OCI-LY3 (cell line): ENCODE results near the gene AGBL1.
"Not testable (repeated sequence)": the region's sequence is repeated elsewhere in the genome, so short reads cannot be mapped to it uniquely, and the experiment has no call there.

Source experiments
- H2AFZ ChIP-seq: fragments of 200-600, 300-600 bp; shearing (Covaris generic); 2 replicates; pipeline ENCODE4 v1.6.0; 2014; ENCODE audit warnings: antibody characterized with exemption, low read depth, low read length
- H3K27ac ChIP-seq: fragments of 200-600, 300-600 bp; sonication (generic); 2 replicates; pipeline ENCODE4 v1.5.1; 2014; ENCODE audit warnings: mild to moderate bottlenecking, low read length, moderate library complexity, mixed read lengths
- H3K27me3 ChIP-seq: fragments of 200-600, 300-600 bp; sonication (generic); 2 replicates; pipeline ENCODE4 v1.6.1; 2014; ENCODE audit warnings: low read depth, low read length, mixed read lengths
- H3K36me3 ChIP-seq: fragments of 200-600, 300-600 bp; sonication (generic); replicated peaks from 2 replicates; pipeline ENCODE3; 2014; ENCODE audit warnings: low read depth, low read length, mixed read lengths
- H3K4me1 ChIP-seq: fragments of 300-600, 200-600 bp; sonication (generic); 2 replicates; pipeline ENCODE4 v1.6.1; 2014; ENCODE audit warnings: low read length, mixed read lengths
- H3K4me2 ChIP-seq: fragments of 200-600, 300-600 bp; sonication (generic); 2 replicates; pipeline ENCODE4 v1.6.1; 2014; ENCODE audit warnings: low read length, mixed read lengths
- H3K4me3 ChIP-seq: fragments of 300-600, 200-600 bp; sonication (generic); 2 replicates; pipeline ENCODE4 v1.5.1; 2014; ENCODE audit warnings: antibody characterized with exemption, mild to moderate bottlenecking, low read length, moderate library complexity
- H3K79me2 ChIP-seq: fragments of 300-600, 200-600 bp; shearing (Covaris generic); 2 replicates; pipeline ENCODE4 v1.6.1; 2014; ENCODE audit warnings: mild to moderate bottlenecking, low read length, mixed read lengths
- H3K9ac ChIP-seq: fragments of 300-600, 200-600 bp; shearing (Covaris generic); 2 replicates; pipeline ENCODE4 v1.6.0; 2014; ENCODE audit warnings: mild to moderate bottlenecking, low read length, moderate library complexity
- H3K9me3 ChIP-seq: fragments of 200-600, 300-600 bp; shearing (Covaris generic); 2 replicates; pipeline ENCODE4 v1.6.1; 2014; ENCODE audit warnings: low read length, mixed read lengths; ENCODE audit not compliant: insufficient read depth
- H4K20me1 ChIP-seq: fragments of 200-600, 300-600 bp; sonication (generic); 2 replicates; pipeline ENCODE4 v1.6.1; 2016; ENCODE audit warnings: low read length, mixed read lengths; ENCODE audit not compliant: insufficient read depth
- EZH2phosphoT487 ChIP-seq: fragments of 200-600 bp; shearing (Covaris generic); IDR thresholded peaks from 2 replicates; pipeline ENCODE4 v1.6.1; 2018; ENCODE audit warnings: antibody characterized with exemption, mixed run types, low read depth
- TF ChIP-seq, protein P1 (sequence below): fragments of 200-600, 300-600 bp; sonication (generic); IDR thresholded peaks from 2 replicates; pipeline ENCODE4 v1.5.1; 2014; ENCODE audit warnings: antibody characterized with exemption, low read length, low read depth

Gene AGBL1

DNA sequence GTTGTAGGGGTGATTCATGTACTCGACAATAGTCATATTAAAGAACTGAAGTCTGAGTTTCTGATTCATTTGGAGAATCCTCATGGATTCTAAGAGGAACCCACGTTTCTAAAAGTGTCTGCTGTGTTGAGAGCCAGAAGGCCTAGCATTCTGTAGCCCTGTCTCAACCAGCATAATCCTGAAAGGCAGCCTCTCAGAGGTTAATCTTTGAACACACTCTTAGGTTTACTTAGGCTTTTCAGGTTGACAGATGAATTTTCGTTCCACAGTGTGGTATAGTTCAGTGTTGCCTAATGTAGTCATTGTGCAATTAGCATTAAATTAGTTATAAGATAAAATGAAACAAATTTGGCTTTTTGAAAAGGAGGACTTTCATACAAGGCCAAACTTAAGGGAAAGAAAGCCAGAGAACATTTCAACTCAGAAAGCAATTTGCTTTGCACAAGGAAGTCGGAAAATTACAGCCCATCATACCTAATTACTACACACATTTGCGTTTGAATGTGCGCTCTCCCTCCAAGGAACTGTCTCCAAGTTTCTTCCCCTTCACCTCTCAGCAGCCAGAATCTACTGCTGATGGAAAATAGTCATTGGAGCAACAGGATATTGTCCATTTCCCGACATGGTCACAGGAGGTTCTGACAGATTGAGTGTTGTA, 42.0 kb downstream of the AGBL1 start:
- Histone ChIP-seq H3K27me3 (peaks cover 29% of the 10 kb centered on the region), H3K79me2 (no peaks in the 10 kb centered on the region), H3K36me3 (no peaks in the 10 kb centered on the region), H3K9ac (no peak overlapping the region), H4K20me1 (no peaks in the 10 kb centered on the region), H3K4me1 (no peaks in the 10 kb centered on the region), H2AFZ (no peak overlapping the region), H3K9me3 (no peaks in the 10 kb centered on the region), H3K27ac (no peak overlapping the region), H3K4me2 (no peak overlapping the region), H3K4me3 (no peak overlapping the region)
- no peak for TF ChIP-seq EZH2phosphoT487
- TF ChIP-seq, protein P1, sequence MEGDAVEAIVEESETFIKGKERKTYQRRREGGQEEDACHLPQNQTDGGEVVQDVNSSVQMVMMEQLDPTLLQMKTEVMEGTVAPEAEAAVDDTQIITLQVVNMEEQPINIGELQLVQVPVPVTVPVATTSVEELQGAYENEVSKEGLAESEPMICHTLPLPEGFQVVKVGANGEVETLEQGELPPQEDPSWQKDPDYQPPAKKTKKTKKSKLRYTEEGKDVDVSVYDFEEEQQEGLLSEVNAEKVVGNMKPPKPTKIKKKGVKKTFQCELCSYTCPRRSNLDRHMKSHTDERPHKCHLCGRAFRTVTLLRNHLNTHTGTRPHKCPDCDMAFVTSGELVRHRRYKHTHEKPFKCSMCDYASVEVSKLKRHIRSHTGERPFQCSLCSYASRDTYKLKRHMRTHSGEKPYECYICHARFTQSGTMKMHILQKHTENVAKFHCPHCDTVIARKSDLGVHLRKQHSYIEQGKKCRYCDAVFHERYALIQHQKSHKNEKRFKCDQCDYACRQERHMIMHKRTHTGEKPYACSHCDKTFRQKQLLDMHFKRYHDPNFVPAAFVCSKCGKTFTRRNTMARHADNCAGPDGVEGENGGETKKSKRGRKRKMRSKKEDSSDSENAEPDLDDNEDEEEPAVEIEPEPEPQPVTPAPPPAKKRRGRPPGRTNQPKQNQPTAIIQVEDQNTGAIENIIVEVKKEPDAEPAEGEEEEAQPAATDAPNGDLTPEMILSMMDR = no peak

DNA sequence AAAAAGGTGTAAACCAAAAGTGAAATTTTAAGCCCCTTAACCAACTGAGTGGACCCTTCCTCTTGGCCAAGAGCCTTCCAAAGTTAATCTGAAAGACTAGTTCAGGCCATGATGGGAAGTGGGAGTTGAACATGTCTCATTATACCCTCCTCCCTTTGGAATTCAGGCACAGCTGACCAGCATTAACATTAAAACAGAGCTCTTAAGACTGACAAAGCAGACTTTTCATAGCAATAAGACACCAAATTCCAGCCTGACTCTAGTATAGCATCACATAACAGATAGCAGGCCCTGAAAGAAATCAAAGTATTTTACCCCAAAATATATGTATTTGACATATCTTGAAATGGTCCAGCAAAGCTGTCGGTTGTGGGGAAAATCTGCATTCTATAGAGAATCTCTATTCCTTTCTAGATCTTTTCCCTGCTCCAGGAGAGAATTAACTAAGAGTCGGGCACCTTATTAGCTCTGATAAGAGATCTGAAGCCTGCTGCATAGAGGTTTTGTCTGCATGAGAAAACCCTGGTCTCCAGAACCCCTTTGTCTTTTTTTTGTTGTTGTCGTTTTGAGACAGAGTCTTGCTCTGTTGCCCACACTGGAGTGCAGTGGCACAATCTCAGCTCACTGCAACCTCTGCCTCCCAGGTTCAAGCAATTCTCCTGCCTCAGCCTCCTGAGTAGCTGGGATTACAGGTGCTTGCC, 43.2 kb downstream of the AGBL1 start:
- peaks cover 18% of the 10 kb centered on the region for H3K27me3 ChIP-seq
- not testable (repeated sequence) for H3K36me3 ChIP-seq, H3K4me2 ChIP-seq, H3K79me2 ChIP-seq, H3K4me1 ChIP-seq, H3K9ac ChIP-seq, H2AFZ ChIP-seq, H4K20me1 ChIP-seq, H3K4me3 ChIP-seq, H3K9me3 ChIP-seq, H3K27ac ChIP-seq

DNA sequence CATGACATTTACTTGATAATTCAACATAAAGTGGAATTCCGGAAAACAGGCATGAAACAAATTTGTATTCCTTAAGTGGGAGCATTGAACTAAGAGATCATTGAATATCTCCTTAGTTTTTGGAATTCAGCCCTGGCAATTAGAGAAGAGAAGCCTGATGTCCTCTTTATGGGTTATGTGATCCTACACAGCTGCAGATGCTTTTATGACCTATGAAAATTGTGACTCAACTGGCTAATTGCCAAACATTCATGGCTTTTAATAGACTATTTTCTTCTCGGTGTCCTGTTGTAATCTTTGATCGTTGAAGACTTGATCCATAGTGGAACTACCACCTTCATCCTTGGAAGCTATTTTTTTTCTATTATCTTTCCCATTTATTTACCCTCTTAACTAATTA, 46.1 kb downstream of the AGBL1 start:
- Histone ChIP-seq H3K36me3 (no peaks in the 10 kb centered on the region), H3K79me2 (no peaks in the 10 kb centered on the region), H3K4me3 (no peak overlapping the region), H3K27me3 (peaks cover 19% of the 10 kb centered on the region), H3K9me3 (no peaks in the 10 kb centered on the region), H3K27ac (no peak overlapping the region), H3K4me2 (no peak overlapping the region), H3K4me1 (no peaks in the 10 kb centered on the region), H4K20me1 (no peaks in the 10 kb centered on the region), H2AFZ (no peak overlapping the region), H3K9ac (no peak overlapping the region)
- no peak for TF ChIP-seq EZH2phosphoT487
- TF ChIP-seq, protein P1 = no peak

DNA sequence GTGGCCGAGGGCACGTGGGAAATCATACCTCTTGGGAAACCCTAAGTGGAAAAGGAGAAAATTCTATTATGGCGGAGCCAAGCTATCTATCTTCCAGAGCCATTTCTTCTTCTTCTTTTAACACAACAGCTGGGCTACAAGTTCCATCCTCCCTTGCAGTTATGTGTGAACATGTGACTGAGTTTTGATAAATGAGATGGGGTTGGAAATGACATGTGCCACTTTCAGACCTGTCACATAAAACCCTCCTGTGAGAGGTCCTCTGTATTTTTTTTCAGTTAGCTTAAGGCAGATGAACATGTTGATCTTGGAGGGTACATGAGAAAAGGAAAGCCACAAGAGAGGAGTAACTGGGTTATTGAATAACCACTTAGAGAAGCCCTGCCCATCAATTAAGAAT, 47.9 kb downstream of the AGBL1 start:
- no peak for TF ChIP-seq EZH2phosphoT487
- TF ChIP-seq, protein P1 = no peak
- no peak overlapping the region for H3K4me2 ChIP-seq
- no peaks in the 10 kb centered on the region for H3K4me1 ChIP-seq
- H3K9ac ChIP-seq = no peak overlapping the region
- no peak overlapping the region for H3K4me3 ChIP-seq
- H3K27me3 ChIP-seq = peaks cover 5% of the 10 kb centered on the region; the same call in 1 of the 2 replicates
- no peak overlapping the region for H3K27ac ChIP-seq
- H3K9me3 ChIP-seq = no peaks in the 10 kb centered on the region
- H3K36me3 ChIP-seq = no peaks in the 10 kb centered on the region
- no peak overlapping the region for H2AFZ ChIP-seq
- no peaks in the 10 kb centered on the region for H3K79me2 ChIP-seq
- H4K20me1 ChIP-seq = no peaks in the 10 kb centered on the region
